ENCODE results near the gene KIF16B.

GRCh38 chr20:16360668-16361067 is 212.6 kb downstream of the KIF16B start:
- TF ChIP-seq, protein P1, sequence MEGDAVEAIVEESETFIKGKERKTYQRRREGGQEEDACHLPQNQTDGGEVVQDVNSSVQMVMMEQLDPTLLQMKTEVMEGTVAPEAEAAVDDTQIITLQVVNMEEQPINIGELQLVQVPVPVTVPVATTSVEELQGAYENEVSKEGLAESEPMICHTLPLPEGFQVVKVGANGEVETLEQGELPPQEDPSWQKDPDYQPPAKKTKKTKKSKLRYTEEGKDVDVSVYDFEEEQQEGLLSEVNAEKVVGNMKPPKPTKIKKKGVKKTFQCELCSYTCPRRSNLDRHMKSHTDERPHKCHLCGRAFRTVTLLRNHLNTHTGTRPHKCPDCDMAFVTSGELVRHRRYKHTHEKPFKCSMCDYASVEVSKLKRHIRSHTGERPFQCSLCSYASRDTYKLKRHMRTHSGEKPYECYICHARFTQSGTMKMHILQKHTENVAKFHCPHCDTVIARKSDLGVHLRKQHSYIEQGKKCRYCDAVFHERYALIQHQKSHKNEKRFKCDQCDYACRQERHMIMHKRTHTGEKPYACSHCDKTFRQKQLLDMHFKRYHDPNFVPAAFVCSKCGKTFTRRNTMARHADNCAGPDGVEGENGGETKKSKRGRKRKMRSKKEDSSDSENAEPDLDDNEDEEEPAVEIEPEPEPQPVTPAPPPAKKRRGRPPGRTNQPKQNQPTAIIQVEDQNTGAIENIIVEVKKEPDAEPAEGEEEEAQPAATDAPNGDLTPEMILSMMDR (IDR thresholded peaks at IDR 0.05; ENCODE audit: insufficient read depth, low read depth, low read length): no peak
- TF ChIP-seq EZH2 (IDR thresholded peaks at IDR 0.05; ENCODE audit: insufficient read depth, low read length): no peak

Data from astrocyte (in vitro differentiated cells and primary cell).